Psoas muscle (tissue), 8 donors: Measurements from ENCODE around the gene MOK. TPM values are rescaled to one million over a fixed set of nuclear protein-coding genes. Genes with fewer than 3 reads are reported as not detected.

Source experiments
- ATAC-seq, 4 donors: fragments of 200-7000 bp; cut with Tn5 transposase; one replicate each; pipeline ENCODE4 v1.9.1; 2020; ENCODE audit warnings: moderate library complexity in 3 of 4, mild to moderate bottlenecking in 2 of 4
- DNase-seq, 2 donors: peaks; one replicate each; pipeline ENCODE4 v3.0.0-alpha.2; 2020
- H3K27ac ChIP-seq: fragments of 200-600 bp; one replicate; pipeline ENCODE4 v1.8.0; 2022
- H3K27me3 ChIP-seq, 3 donors: fragments of 200-600 bp in 1 of 3; one replicate each; pipeline versions ENCODE4 v1.6.1 to v1.8.0; 2013 to 2022; ENCODE audit warnings: low read length in 2 of 3, mild to moderate bottlenecking in 2 of 3, moderate library complexity in 1 of 3; ENCODE audit not compliant: insufficient read depth in 3 of 3
- H3K36me3 ChIP-seq, 2 donors: fragments of 200-600 bp in 1 of 2; one replicate each; pipeline versions ENCODE4 v1.6.1 to v1.8.0; 2013 to 2022; ENCODE audit warnings: low read depth in 1 of 2, mild to moderate bottlenecking in 1 of 2, moderate library complexity in 1 of 2; ENCODE audit not compliant: insufficient read depth in 1 of 2
- H3K4me1 ChIP-seq: fragments of 200-600 bp; one replicate; pipeline ENCODE4 v1.8.0; 2022
- H3K4me3 ChIP-seq: fragments of 200-600 bp; one replicate; pipeline ENCODE4 v1.8.0; 2022; ENCODE audit warnings: mild to moderate bottlenecking
- H3K9me3 ChIP-seq: fragments of 200-600 bp; one replicate; pipeline ENCODE4 v1.8.0; 2022
- WGBS, 3 donors: extraction: QIAGEN DNeasy Blood & Tissue Kit; methylation state at CpG; one replicate each; pipeline versions ENCODE4 v1.1.6 to v1.1.7; 2013; 5-methylcytosine and 5-hydroxymethylcytosine counted together
- intact Hi-C, 2 donors: fragments of 100-400 bp; cut with DNase I; formaldehyde crosslinking; loops; one replicate each; pipeline versions ENCODE4 v1.11.0 to v1.14.2; 2022
- polyA plus RNA-seq, 3 donors: library from polyadenylated mRNA; stranded (reverse); fragments of 200-250 nt; gene quantifications; one replicate each; pipeline ENCODE4 v1.2.3, GENCODE V29; 2013
- total RNA-seq, 4 donors: library from RNA; stranded (reverse); fragmentation: NEBNext Ultra II Directional in 2 of 4; extraction: Animal tissue kit (Norgen Biotek cat#: 25700) in 2 of 4; gene quantifications; one replicate each; pipeline versions ENCODE4 v1.2.1 to v1.2.4, GENCODE V29; 2021 to 2023
- TF ChIP-seq, protein P1 (sequence below): fragments of 200-600 bp; IDR thresholded peaks from one replicate; pipeline ENCODE4 v1.8.0; 2022; ENCODE audit warnings: antibody characterized with exemption
- donor health status: healthy with polysubstance abuse.
- donor health status: DM: no; HTN: no; CAD: no; lungs with moderate emphysema.
- donor health status: Bipolar disorder and iron deficiency.
- donor health status: healthy.
- donor health status: DM: yes; HTN: yes; CAD: no.
- donor health status: DM: no; HTN: no; CAD: no.
- donor health status: DM: no; HTN: no; CAD: no.
- donor health status: DM: yes; HTN: yes; CAD: no.

The MOK gene
- total and polyA plus RNA-seq, 7 donors: 1.8 to 11.1 (median 3.4) TPM

DNA sequence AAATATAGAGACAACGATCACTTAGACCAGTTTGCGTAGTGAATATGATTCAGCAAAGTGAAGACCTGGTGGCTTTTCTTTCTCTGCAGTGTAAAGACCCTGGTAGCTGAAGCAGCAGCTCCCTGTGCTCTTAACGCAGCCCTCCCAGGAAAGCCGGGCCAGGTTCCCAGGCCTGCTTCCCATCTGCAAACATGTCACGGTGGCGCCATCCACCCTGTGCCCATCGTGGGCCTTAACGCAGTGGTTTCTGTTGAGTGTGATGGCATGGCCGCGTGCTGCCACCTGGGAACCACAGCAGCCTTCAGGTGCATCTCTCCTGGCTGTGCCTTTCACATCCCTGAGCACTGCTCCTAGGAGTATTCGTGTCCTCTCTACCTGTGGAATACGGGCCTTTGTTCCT, 93.7 kb downstream of the MOK start:
- WGBS, 3 donors: 94 to 96% (median 94%) methylated on average over 12 of the region's 12 CpGs
- Histone ChIP-seq H3K27ac (no peak overlapping the region), H3K27me3 (no peaks in the 10 kb centered on the region), H3K36me3 (peaks cover 0 to 12% of the 10 kb centered on the region in 2 donors), H3K9me3 (no peaks in the 10 kb centered on the region), H3K4me3 (no peak overlapping the region), H3K4me1 (peaks cover 32% of the 10 kb centered on the region)
- intact Hi-C loops: no loop called here
- TF ChIP-seq, protein P1, sequence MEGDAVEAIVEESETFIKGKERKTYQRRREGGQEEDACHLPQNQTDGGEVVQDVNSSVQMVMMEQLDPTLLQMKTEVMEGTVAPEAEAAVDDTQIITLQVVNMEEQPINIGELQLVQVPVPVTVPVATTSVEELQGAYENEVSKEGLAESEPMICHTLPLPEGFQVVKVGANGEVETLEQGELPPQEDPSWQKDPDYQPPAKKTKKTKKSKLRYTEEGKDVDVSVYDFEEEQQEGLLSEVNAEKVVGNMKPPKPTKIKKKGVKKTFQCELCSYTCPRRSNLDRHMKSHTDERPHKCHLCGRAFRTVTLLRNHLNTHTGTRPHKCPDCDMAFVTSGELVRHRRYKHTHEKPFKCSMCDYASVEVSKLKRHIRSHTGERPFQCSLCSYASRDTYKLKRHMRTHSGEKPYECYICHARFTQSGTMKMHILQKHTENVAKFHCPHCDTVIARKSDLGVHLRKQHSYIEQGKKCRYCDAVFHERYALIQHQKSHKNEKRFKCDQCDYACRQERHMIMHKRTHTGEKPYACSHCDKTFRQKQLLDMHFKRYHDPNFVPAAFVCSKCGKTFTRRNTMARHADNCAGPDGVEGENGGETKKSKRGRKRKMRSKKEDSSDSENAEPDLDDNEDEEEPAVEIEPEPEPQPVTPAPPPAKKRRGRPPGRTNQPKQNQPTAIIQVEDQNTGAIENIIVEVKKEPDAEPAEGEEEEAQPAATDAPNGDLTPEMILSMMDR: no peak
- no peak for DNase-seq
- no peak for ATAC-seq

DNA sequence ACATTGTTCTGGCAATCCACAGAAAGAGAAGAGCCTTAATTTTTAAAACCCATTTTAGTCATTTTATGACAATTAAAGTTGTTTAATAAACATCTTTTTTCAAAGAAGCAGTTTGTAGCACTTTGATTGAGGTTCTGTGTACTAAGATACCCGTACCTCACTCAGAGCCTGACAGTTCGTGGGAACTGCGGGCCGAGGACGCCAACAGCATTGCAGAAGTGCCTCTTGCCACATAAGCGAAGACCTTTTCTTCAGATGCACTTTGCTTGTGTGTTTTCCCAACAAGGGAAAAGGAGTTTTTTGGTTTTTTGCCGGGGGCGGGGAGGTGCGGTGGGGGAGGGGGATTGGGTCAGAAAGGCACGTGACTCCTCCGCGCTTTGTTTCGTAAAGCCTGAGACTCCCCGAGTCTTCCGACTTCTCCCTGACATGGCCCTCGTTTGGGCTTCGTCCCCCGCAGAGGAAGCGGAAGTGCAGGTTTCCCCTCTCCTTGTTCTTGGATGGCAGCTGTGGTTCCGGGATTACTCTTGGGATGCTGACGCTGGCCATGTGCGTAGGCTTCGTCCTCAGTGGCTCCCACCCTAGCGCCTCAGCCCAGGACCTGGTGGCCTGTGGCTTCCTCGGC, 94.4 kb downstream of the MOK start:
- H3K4me1 ChIP-seq: peaks cover 25% of the 10 kb centered on the region
- 90 to 91% (median 91%) methylated on average over 25 of the region's 25 CpGs for WGBS, 3 donors
- ATAC-seq (no peak), DNase-seq (no peak)
- TF ChIP-seq, protein P1: no peak
- peaks cover 0 to 18% of the 10 kb centered on the region in 2 donors for H3K36me3 ChIP-seq
- no peaks in the 10 kb centered on the region for H3K9me3 ChIP-seq
- no peak overlapping the region for H3K4me3 ChIP-seq
- no peaks in the 10 kb centered on the region for H3K27me3 ChIP-seq
- H3K27ac ChIP-seq: no peak overlapping the region
- intact Hi-C loops: no loop called here

DNA sequence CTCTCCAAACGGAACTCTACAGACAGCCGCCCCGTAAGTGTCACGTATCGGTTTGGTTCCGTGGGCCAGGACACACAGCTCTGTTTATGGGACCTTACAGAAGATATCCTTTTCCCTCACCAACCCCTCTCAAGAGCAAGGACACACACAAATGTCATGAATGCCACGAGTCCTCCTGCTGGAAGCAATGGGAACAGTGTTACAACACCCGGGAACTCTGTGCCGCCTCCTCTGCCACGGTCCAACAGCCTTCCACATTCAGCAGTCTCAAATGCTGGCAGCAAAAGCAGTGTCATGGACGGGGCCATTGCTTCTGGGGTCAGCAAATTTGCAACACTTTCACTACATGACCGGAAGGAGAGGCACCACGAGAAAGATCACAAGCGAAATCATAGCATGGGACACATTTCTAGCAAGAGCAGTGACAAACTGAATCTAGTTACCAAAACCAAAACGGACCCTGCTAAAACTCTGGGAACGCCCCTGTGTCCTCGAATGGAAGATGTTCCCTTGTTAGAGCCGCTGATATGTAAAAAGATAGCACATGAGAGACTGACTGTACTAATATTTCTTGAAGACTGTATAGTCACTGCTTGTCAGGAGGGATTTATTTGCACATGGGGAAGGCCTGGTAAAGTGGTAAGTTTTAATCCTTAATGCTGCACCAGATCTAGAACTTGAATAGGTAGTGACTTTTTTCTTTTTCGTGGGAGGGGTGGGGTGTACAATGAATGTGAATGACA, 95.6 kb downstream of the MOK start:
- intact Hi-C loops: loop anchor here in 1 of 2 donors (5.0 kb wide), 2 partner anchors 67 to 502 kb away; no protein-coding TSS in a partner anchor

DNA sequence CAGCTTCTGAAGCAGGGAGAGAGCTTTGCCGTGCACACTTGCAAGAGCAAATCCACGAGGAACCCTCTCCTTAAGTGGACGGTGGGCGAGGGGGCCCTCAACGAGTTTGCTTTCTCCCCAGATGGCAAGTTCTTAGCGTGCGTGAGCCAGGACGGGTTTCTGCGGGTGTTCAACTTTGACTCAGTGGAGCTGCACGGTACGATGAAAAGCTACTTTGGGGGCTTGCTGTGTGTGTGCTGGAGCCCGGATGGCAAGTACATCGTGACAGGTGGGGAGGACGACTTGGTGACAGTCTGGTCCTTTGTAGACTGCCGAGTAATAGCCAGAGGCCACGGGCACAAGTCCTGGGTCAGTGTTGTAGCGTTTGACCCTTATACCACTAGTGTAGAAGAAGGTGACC, 96.2 kb downstream of the MOK start:
- H3K9me3 ChIP-seq: no peaks in the 10 kb centered on the region
- intact Hi-C loops: loop anchor here in 1 of 2 donors (5.0 kb wide), 2 partner anchors 66 to 501 kb away; no protein-coding TSS in a partner anchor
- no peak overlapping the region for H3K4me3 ChIP-seq
- DNase-seq (no peak), ATAC-seq (peak in 3 of 4 donors; percentile 14 to 17 (median 17))
- peaks cover 0 to 35% of the 10 kb centered on the region in 2 donors for H3K36me3 ChIP-seq
- H3K27ac ChIP-seq: peak overlapping the region; percentile 64
- peaks cover 13% of the 10 kb centered on the region for H3K4me1 ChIP-seq
- H3K27me3 ChIP-seq: no peaks in the 10 kb centered on the region
- TF ChIP-seq, protein P1: no peak
- 80 to 90% (median 80%) methylated on average over 17 of the region's 17 CpGs for WGBS, 3 donors

More for the DNA sequence above, 95.6 kb downstream of the MOK start:
- DNase-seq: peak in 1 of 2 donors; percentile 79
- no peaks in the 10 kb centered on the region for H3K9me3 ChIP-seq
- H3K4me3 ChIP-seq: no peak overlapping the region
- peak overlapping the region; percentile 64 for H3K27ac ChIP-seq
- no peaks in the 10 kb centered on the region for H3K27me3 ChIP-seq
- H3K4me1 ChIP-seq: peaks cover 14% of the 10 kb centered on the region
- TF ChIP-seq, protein P1: peak; percentile 52
- 37 to 66% (median 42%) methylated on average over 19 of the region's 19 CpGs for WGBS, 3 donors
- peaks cover 0 to 29% of the 10 kb centered on the region in 2 donors for H3K36me3 ChIP-seq
- peak; percentile 90 to 94 (median 92) for ATAC-seq
